MCF 10A (cell line): Measurements from ENCODE around the gene ORM2. TPM values are rescaled to one million over a fixed set of nuclear protein-coding genes. Genes with fewer than 3 reads are reported as not detected.

Source experiments
- BruUV-seq: library from RNA; stranded (reverse); fragments of 400-500 nt; replicated peaks from 2 replicates; lab custom pipeline; 2021; lab: Mats Ljungman, UMichigan
- CTCF ChIA-PET: fragments of 300-600 bp; sonication (Branson Sonifier 250); formaldehyde crosslinking; extraction: SDS; loops from one replicate; lab custom pipeline; 2021; ENCODE audit warnings: antibody characterized with exemption, inconsistent platforms; lab: Yijun Ruan, JAX
- POLR2A ChIA-PET: fragments of 300-600, 350-650 bp; sonication (Branson Sonifier 250); formaldehyde crosslinking; extraction: SDS; loops from one replicate; lab custom pipeline; 2020; ENCODE audit warnings: antibody characterized with exemption, inconsistent platforms; lab: Yijun Ruan, JAX
- DNase-seq: peaks from one replicate; pipeline ENCODE4 v3.0.0-alpha.2; 2018; ENCODE audit not compliant: unreplicated experiment
- H3K27ac Mint-ChIP-seq: one replicate; pipeline ENCODE4 v1.8.0; 2022; ENCODE audit warnings: mild to moderate bottlenecking, low read depth, mixed read lengths; ENCODE audit not compliant: unreplicated experiment
- H3K27me3 Mint-ChIP-seq: one replicate; pipeline ENCODE4 v1.8.0; 2022; ENCODE audit warnings: mixed read lengths; ENCODE audit not compliant: insufficient read depth, unreplicated experiment
- H3K36me3 Mint-ChIP-seq: one replicate; pipeline ENCODE4 v1.8.0; 2022; ENCODE audit warnings: mild to moderate bottlenecking, moderate library complexity, mixed read lengths; ENCODE audit not compliant: insufficient read depth, unreplicated experiment
- H3K4me1 Mint-ChIP-seq: one replicate; pipeline ENCODE4 v1.8.0; 2022; ENCODE audit warnings: mixed read lengths; ENCODE audit not compliant: insufficient read depth, unreplicated experiment
- H3K4me3 Mint-ChIP-seq: one replicate; pipeline ENCODE4 v1.8.0; 2022; ENCODE audit warnings: mild to moderate bottlenecking, moderate library complexity, mixed read lengths; ENCODE audit not compliant: unreplicated experiment
- H3K9me3 Mint-ChIP-seq: one replicate; pipeline ENCODE4 v1.8.0; 2022; ENCODE audit warnings: mixed read lengths; ENCODE audit not compliant: unreplicated experiment
- CTCF ChIP-seq: fragments of 200-600 bp; IDR thresholded peaks from one replicate; pipeline ENCODE4 v1.8.0; 2022; ENCODE audit warnings: antibody characterized with exemption, mild to moderate bottlenecking; ENCODE audit not compliant: unreplicated experiment
- intact Hi-C: fragments of 100-400 bp; cut with micrococcal nuclease; formaldehyde crosslinking; loops from 2 replicates; pipeline ENCODE4 v1.14.1; 2022
- total RNA-seq: library from RNA; stranded (reverse); gene quantifications from 2 replicates; pipeline ENCODE4 v1.2.3, GENCODE V29; 2022

Gene ORM2
- total RNA-seq, 1 experiment from 2014 or later = not detected

GRCh38 chr9:114308361-114308950 is 21.2 kb upstream of the ORM2 start:
- POLR2A ChIA-PET = interaction anchor here (0.6 kb wide), 1 partner anchor 86 kb away, joined by 3 read pairs; no protein-coding TSS in a partner anchor
- BruUV-seq = no TSS peak

GRCh38 chr9:114309096-114309495 is 20.6 kb upstream of the ORM2 start:
- no peaks in the 10 kb centered on the region for H3K9me3 Mint-ChIP-seq
- no peak for TF ChIP-seq CTCF
- no peaks in the 10 kb centered on the region for H3K4me1 Mint-ChIP-seq
- H3K4me3 Mint-ChIP-seq = no peak overlapping the region
- ChIA-PET POLR2A (no interaction called here), CTCF (interaction anchor here (0.8 to 1.7 kb wide), 3 partner anchors 24 to 154 kb away, joined by 3 to 5 read pairs (median 5); no protein-coding TSS in a partner anchor)
- BruUV-seq = no TSS peak
- intact Hi-C loops = no loop called here
- H3K27ac Mint-ChIP-seq = no peak overlapping the region
- H3K36me3 Mint-ChIP-seq = no peaks in the 10 kb centered on the region
- H3K27me3 Mint-ChIP-seq = no peaks in the 10 kb centered on the region
- DNase-seq = no peak

More at GRCh38 chr9:114308361-114308950, 21.2 kb upstream of the ORM2 start:
- H3K36me3 Mint-ChIP-seq = no peaks in the 10 kb centered on the region
- H3K4me3 Mint-ChIP-seq = no peak overlapping the region
- H3K27me3 Mint-ChIP-seq = no peaks in the 10 kb centered on the region
- no peaks in the 10 kb centered on the region for H3K9me3 Mint-ChIP-seq
- CTCF ChIA-PET = interaction anchor here (0.6 to 1.3 kb wide), 3 partner anchors 14 to 174 kb away, joined by 3 to 4 read pairs (median 3); no protein-coding TSS in a partner anchor
- DNase-seq = no peak
- H3K27ac Mint-ChIP-seq = no peak overlapping the region
- intact Hi-C loops = no loop called here
- H3K4me1 Mint-ChIP-seq = no peaks in the 10 kb centered on the region
- TF ChIP-seq CTCF = no peak

GRCh38 chr9:114310471-114311450 is 18.9 kb upstream of the ORM2 start:
- ChIA-PET CTCF (interaction anchor here (0.6 to 1.7 kb wide), 5 partner anchors 156 to 705 kb away, joined by 3 to 5 read pairs (median 3); no protein-coding TSS in a partner anchor), POLR2A (interaction anchor here (0.7 kb wide), 1 partner anchor 37 kb away, joined by 3 read pairs; no protein-coding TSS in a partner anchor)
- Mint-ChIP-seq H3K4me3 (no peak overlapping the region), H3K27ac (no peak overlapping the region), H3K9me3 (no peaks in the 10 kb centered on the region), H3K4me1 (no peaks in the 10 kb centered on the region), H3K36me3 (no peaks in the 10 kb centered on the region), H3K27me3 (no peaks in the 10 kb centered on the region)
- no peak for DNase-seq
- intact Hi-C loops = no loop called here
- no peak for TF ChIP-seq CTCF
- BruUV-seq = no TSS peak
